8988T (cell line): ENCODE results near the gene STYXL1.

Experiments
- DNase-seq: peaks from one replicate; pipeline ENCODE4 v3.0.0; 2011

Gene STYXL1

GRCh38 chr7:75971961-75972763 lies 75.6 kb downstream of the STYXL1 start:
- no peak for DNase-seq

DNA sequence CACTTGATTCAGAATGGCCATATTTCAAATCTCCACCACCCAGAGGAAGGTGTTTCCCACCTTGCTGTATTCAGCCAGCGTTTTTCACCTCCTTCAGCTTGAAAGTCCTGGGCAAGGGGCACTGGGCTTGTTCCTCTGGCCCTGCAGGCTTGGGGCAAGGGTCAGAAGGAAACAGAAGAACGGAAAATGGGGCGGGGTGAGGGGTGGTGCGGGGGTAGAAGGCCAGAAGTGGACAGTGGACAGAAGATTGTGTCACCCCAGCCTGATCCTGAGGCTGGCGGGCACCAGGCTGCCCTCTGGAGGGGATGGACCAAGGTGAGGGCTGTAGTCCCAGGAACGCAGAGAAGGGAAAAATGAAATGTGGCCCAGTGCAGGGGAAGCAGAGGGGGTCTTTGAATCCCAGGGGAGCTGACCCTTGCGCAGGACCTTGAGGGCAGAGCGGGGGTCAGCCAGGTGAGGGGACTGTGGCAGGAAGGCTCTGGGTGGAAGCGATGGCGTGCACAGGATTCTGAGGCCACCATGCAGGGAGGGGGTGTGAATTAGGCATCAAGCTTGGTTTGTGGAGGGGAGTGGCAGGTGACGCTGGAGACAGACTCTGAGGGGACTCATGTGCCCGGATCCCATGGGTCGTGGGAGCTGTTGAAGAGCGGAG lies 76.4 kb downstream of the STYXL1 start:
- DNase-seq, result no peak

DNA sequence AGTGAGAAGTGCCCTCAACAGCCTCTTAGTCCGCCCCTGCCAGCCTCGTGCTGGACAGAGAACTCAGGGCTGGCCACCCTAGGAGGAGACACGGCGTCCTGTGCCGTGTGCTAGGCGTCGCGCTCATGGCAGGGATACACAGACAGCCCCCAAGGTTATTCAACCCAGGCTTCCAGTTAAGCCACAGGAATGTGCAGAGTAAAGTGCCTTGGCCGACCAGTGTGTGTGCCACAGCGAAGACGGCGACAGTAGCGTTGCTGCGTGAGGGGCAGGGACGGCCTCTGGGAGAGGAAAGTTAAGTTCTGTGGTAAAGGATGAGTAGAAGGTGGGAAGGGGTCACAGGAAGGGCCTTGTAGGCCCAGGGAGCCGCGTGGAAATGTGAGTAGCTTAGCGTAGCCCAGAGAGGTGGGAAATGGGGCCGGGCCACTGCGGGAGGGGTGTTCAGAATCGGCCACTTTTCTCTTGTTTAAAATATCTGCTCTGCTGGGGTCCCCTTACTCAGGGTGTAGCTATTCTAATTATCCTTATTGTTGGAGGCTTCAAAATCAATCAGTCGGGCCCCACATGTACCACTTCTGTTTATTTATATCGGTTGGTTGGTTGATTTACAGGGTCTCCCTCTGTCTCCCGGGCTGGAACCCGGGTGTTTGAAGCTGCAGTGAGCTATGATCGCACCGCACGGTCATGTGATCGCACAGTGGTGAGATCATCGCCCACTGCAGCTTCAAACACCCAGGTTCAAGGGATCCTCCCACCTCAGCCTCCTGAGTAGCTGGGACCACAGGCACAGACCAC lies 77.9 kb downstream of the STYXL1 start:
- no peak for DNase-seq

GRCh38 chr7:75969182-75969581 lies 78.6 kb downstream of the STYXL1 start:
- DNase-seq, result no peak

- no peak for DNase-seq
Measured at GRCh38 chr7:75968561-75969001, 79.2 kb downstream of the STYXL1 start.

DNA sequence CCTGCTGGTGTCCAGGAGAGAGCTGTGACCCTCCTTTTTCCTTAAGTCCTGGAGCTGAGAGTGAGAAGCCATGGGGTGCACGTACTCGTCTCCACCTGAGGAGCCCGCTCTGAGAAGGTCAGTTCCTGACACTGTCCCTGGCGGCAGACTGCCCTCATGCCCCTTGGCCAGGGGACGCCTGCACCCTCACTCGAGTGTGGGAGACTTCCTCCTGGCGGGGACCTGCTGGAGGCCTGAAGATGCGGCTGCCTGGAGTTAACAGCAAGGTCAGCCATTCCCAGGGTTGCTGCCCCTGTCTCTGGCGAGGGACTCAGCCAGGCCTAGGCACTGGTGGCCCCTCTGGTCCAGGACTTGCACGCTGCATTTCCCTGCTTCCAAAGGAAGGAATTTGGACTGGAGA lies 79.8 kb downstream of the STYXL1 start:
- DNase-seq, result no peak

DNA sequence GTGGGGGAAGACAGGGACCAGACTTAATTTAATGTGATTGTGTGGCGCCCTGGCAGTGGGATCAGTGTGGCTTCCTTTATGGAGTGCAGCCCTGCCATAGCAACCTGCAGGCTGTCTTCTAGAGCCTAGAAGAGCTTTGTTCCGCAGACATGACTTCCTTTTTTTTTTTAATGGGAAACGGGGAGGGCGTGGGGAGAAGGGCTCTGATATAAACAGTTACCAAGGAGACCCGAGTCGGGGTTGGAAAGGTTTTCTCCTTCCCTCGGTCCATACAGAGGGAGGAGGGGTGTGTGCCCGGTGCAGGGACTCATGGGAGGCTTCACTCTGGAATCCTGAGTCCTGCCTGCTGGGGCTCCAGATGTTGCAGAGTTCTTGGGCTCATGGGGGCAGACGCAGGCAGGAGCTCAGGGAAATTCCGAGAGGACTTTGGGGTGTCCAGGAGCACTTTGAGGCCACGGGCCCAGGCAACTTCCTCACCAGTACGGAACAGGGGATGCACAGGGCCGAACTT lies 80.3 kb downstream of the STYXL1 start:
- DNase-seq, result no peak

GRCh38 chr7:75967055-75967454 lies 80.7 kb downstream of the STYXL1 start:
- DNase-seq, result no peak

- DNase-seq, result no peak
Measured at GRCh38 chr7:75966190-75966961, 81.4 kb downstream of the STYXL1 start.

DNA sequence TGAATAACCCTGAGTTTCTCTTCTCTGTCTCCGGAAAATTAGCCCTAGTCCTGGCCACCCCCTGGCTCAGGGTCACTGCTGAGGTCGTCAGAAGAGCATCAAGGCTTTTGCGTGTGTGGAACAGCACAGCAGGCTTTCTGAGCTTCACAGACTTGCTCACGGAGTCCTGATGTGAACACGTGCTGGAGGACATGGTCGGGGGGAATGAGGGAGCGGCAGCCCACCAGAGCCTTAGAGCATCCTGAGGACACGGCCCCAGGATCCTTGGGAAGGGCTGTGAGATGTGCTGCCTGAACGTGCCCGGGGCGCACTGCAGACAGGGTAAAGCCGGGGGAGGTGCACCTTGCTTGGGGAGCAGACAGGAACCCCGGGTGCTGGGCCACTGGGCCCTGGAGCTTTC lies 82.2 kb downstream of the STYXL1 start:
- DNase-seq, result no peak

DNA sequence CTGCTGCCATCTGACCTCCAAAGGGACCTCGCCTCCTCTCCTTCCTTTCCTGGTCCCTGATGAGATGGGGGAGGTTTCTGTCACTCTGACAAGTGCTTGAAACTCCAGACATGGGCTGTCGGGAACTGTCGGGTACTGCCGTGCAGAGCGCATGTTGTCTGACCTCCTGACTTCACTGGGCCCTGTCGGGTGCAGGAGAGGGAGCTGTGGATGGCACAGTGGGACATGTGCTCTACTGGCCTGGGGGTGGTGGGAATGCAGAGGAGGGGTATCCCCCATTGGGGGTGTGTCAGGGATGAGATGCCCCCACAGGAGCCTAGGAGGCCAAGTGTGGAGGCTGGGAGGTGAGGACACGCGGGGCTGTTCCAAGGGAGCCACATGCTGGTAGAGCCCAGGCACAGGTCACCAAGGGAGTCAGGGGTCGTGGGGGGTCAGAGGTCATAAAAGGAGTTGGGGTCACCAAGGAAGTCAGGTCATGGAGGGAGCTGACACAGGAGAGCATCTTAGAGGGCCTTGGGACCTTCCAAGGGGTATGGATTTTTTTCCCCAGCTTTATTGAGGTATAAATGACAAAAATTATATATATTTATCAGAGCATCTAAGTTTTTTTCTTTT lies 84.3 kb downstream of the STYXL1 start:
- DNase-seq, result no peak

- DNase-seq, result no peak
Measured at GRCh38 chr7:75962607-75963380, 85.0 kb downstream of the STYXL1 start.

- DNase-seq, result no peak
Measured at GRCh38 chr7:75961218-75961617, 86.6 kb downstream of the STYXL1 start.

DNA sequence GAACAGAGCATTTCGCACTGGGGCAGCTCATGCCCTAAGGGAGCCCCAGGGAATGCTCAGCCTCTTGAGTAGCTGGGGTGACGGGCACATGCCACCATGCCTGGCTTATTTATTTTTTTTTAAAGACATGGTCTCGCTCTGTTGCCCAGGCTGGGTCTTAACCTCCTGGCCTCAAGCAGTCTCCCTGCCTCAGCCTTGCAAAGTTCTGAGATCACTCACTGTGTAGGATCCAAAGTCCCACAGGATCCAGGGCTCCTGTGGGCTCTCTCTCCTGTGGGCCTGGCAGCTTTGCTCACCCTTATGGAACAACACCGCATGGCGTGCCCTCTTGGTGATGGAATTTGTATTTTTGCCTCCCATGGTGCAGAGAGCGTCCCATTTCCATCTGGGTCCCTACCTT lies 87.4 kb downstream of the STYXL1 start:
- no peak for DNase-seq

DNA sequence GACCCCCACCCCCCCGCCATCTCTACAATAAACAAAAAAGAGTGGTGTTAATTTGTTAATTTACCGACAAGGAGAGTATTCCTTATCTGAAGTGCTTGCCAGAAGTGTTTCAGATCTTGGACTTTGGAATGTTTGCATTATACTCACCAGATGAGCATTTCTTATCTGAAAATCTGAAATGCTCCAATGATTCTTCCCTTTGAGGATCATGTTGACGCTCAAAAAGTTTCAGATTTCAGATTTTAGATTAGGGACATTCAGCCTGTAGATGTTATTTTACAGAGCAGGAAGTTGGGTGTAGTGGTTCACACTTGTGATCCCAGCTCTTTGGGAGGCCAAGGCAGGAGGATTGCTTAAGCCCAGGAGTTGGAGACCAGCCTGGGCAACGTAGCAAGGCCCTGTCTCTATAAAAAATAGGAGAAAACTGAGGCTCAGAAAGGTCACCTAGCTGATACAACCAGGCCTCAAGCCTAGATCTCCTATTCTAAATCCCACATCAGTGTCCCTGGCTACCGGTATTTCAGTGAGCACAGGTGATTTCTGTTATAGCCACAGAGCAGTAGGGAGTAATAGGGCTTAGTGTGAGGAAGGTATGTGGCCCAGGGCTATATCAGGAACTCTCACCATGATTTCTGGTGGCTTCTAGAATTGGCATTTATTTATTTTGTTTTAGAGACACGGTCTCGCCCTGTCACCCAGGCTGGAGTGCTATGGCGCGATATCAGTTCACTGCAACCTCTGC lies 88.8 kb downstream of the STYXL1 start:
- no peak for DNase-seq

GRCh38 chr7:75957021-75957736 lies 90.6 kb downstream of the STYXL1 start:
- no peak for DNase-seq

DNA sequence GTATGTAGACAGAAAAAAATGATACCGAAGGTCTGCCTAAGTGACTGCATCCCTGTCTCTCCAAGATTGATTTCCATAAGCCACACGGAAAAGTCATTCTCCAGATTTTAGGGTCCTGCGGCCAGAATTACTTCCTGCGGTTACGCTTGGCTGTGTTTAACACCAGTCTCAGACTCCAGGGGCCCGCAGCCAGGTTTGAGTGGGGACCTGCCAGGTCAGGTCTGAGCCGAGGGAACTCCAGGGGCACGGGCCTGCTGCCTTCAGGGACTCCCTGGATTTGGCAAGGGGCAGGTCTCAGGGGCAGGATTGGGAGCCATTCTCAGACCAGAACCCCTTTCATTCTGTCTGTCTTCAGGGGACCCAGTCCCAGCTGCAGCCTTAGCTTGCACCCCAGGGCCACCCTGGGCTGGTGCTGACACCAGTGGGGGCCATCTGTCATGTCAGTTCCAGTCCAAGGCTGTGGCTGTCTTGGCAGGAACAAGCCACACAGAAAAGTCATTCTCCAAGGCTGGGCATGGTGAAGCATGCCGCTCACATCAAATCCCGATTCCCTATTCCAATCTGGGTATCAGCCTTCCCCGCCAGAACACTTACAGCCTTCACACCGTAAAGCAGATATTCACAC lies 92.4 kb downstream of the STYXL1 start:
- no peak for DNase-seq

GRCh38 chr7:75953931-75954330 lies 93.9 kb downstream of the STYXL1 start:
- DNase-seq, result no peak

GRCh38 chr7:75953431-75953830 lies 94.4 kb downstream of the STYXL1 start:
- no peak for DNase-seq

DNA sequence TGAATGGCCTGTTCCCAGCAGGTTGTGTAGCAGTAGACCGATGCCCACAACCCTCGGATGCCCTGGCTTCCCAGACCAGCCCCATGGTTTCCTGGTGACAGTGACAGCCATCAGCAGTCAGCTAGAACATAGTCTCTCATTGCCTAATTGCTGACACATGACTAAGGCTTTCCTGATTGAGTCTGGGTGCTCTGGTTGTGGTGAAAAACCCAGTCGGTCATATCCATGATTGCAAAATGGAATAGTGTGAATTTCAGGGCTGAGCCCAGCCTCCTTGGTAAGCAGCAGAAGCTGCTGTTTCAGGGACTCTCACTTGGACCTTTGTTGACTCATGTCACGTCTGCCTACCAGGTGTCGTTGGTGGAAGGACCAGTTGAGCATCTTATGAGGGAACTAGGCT lies 96.3 kb downstream of the STYXL1 start:
- DNase-seq, result no peak
